Psoas muscle (tissue), 8 donors: ENCODE measurements around the gene KRT73. TPM values are rescaled to one million over a fixed set of nuclear protein-coding genes. Genes with fewer than 3 reads are reported as not detected.

ENCODE experiments used
- ATAC-seq, 4 donors: fragments of 200-7000 bp; cut with Tn5 transposase; one replicate each; pipeline ENCODE4 v1.9.1; 2020; ENCODE audit warnings: moderate library complexity in 3 of 4, mild to moderate bottlenecking in 2 of 4
- DNase-seq, 2 donors: peaks; one replicate each; pipeline ENCODE4 v3.0.0-alpha.2; 2020
- H3K27ac ChIP-seq: fragments of 200-600 bp; one replicate; pipeline ENCODE4 v1.8.0; 2022
- H3K27me3 ChIP-seq, 3 donors: fragments of 200-600 bp in 1 of 3; one replicate each; pipeline versions ENCODE4 v1.6.1 to v1.8.0; 2013 to 2022; ENCODE audit warnings: low read length in 2 of 3, mild to moderate bottlenecking in 2 of 3, moderate library complexity in 1 of 3; ENCODE audit not compliant: insufficient read depth in 3 of 3
- H3K36me3 ChIP-seq, 2 donors: fragments of 200-600 bp in 1 of 2; one replicate each; pipeline versions ENCODE4 v1.6.1 to v1.8.0; 2013 to 2022; ENCODE audit warnings: low read depth in 1 of 2, mild to moderate bottlenecking in 1 of 2, moderate library complexity in 1 of 2; ENCODE audit not compliant: insufficient read depth in 1 of 2
- H3K4me1 ChIP-seq: fragments of 200-600 bp; one replicate; pipeline ENCODE4 v1.8.0; 2022
- H3K4me3 ChIP-seq: fragments of 200-600 bp; one replicate; pipeline ENCODE4 v1.8.0; 2022; ENCODE audit warnings: mild to moderate bottlenecking
- H3K9me3 ChIP-seq: fragments of 200-600 bp; one replicate; pipeline ENCODE4 v1.8.0; 2022
- CTCF ChIP-seq: fragments of 200-600 bp; IDR thresholded peaks from one replicate; pipeline ENCODE4 v1.8.0; 2022; ENCODE audit warnings: antibody characterized with exemption
- WGBS, 3 donors: extraction: QIAGEN DNeasy Blood & Tissue Kit; methylation state at CpG; one replicate each; pipeline versions ENCODE4 v1.1.6 to v1.1.7; 2013; 5-methylcytosine and 5-hydroxymethylcytosine counted together
- intact Hi-C, 2 donors: fragments of 100-400 bp; cut with DNase I; formaldehyde crosslinking; loops; one replicate each; pipeline versions ENCODE4 v1.11.0 to v1.14.2; 2022
- polyA plus RNA-seq, 3 donors: library from polyadenylated mRNA; stranded (reverse); fragments of 200-250 nt; gene quantifications; one replicate each; pipeline ENCODE4 v1.2.3, GENCODE V29; 2013
- total RNA-seq, 4 donors: library from RNA; stranded (reverse); fragmentation: NEBNext Ultra II Directional in 2 of 4; extraction: Animal tissue kit (Norgen Biotek cat#: 25700) in 2 of 4; gene quantifications; one replicate each; pipeline versions ENCODE4 v1.2.1 to v1.2.4, GENCODE V29; 2021 to 2023
- donor health status: healthy with polysubstance abuse.
- donor health status: DM: no; HTN: no; CAD: no; lungs with moderate emphysema.
- donor health status: Bipolar disorder and iron deficiency.
- donor health status: healthy.
- donor health status: DM: yes; HTN: yes; CAD: no.
- donor health status: DM: no; HTN: no; CAD: no.
- donor health status: DM: no; HTN: no; CAD: no.
- donor health status: DM: yes; HTN: yes; CAD: no.

The KRT73 gene
- total and polyA plus RNA-seq, 7 donors: not detected

GRCh38 chr12:52630599-52631200, 12.3 kb upstream of the KRT73 start:
- intact Hi-C loops: no loop called here

GRCh38 chr12:52630008-52630500, 11.7 kb upstream of the KRT73 start:
- ATAC-seq (no peak), DNase-seq (no peak)
- H3K36me3 ChIP-seq: no peaks in the 10 kb centered on the region
- H3K27me3 ChIP-seq: peaks cover 0 to 14% (median 0%) of the 10 kb centered on the region in 3 donors
- H3K4me3 ChIP-seq: no peak overlapping the region
- intact Hi-C loops: no loop called here
- no peaks in the 10 kb centered on the region for H3K4me1 ChIP-seq
- H3K27ac ChIP-seq: no peak overlapping the region
- 77 to 79% (median 79%) methylated on average over 7 of the region's 7 CpGs for WGBS, 3 donors
- TF ChIP-seq CTCF: no peak
- no peaks in the 10 kb centered on the region for H3K9me3 ChIP-seq

More at GRCh38 chr12:52630599-52631200, 12.3 kb upstream of the KRT73 start:
- Histone ChIP-seq H3K4me1 (no peaks in the 10 kb centered on the region), H3K27me3 (peaks cover 0 to 14% (median 0%) of the 10 kb centered on the region in 3 donors), H3K27ac (no peak overlapping the region), H3K9me3 (no peaks in the 10 kb centered on the region), H3K36me3 (no peaks in the 10 kb centered on the region), H3K4me3 (no peak overlapping the region)
- 71 to 75% (median 74%) methylated on average over 4 of the region's 4 CpGs for WGBS, 3 donors
- ATAC-seq (no peak), DNase-seq (no peak)
- no peak for TF ChIP-seq CTCF

GRCh38 chr12:52629281-52630007, 11.1 kb upstream of the KRT73 start:
- WGBS, 3 donors: 76 to 85% (median 84%) methylated on average over 12 of the region's 12 CpGs

GRCh38 chr12:52628841-52629240, 10.5 kb upstream of the KRT73 start:
- Histone ChIP-seq H3K4me3 (no peak overlapping the region), H3K27me3 (peaks cover 0 to 14% (median 0%) of the 10 kb centered on the region in 3 donors), H3K4me1 (no peaks in the 10 kb centered on the region), H3K9me3 (no peaks in the 10 kb centered on the region), H3K27ac (no peak overlapping the region), H3K36me3 (no peaks in the 10 kb centered on the region)
- DNase-seq: no peak
- 84 to 85% (median 85%) methylated on average over 2 of the region's 2 CpGs for WGBS, 3 donors
- intact Hi-C loops: no loop called here
- no peak for TF ChIP-seq CTCF
- no peak for ATAC-seq

More at GRCh38 chr12:52629281-52630007, 11.1 kb upstream of the KRT73 start:
- no peak for ATAC-seq
- Histone ChIP-seq H3K27me3 (peaks cover 0 to 14% (median 0%) of the 10 kb centered on the region in 3 donors), H3K36me3 (no peaks in the 10 kb centered on the region), H3K4me1 (no peaks in the 10 kb centered on the region), H3K27ac (no peak overlapping the region), H3K9me3 (no peaks in the 10 kb centered on the region), H3K4me3 (no peak overlapping the region)
- no peak for TF ChIP-seq CTCF
- intact Hi-C loops: no loop called here
- no peak for DNase-seq
